Parathyroid adenoma (tissue), 2 donors: ENCODE measurements around the gene DPM1.

Source experiments
- H2AFZ ChIP-seq: fragments of 300-600 bp; sonication (generic); one replicate; pipeline ENCODE4 v1.7.0; 2017; ENCODE audit warnings: antibody characterized with exemption, mild to moderate bottlenecking
- H3K27ac ChIP-seq: fragments of 300-600 bp; sonication (generic); one replicate; pipeline ENCODE4 v1.7.0; 2017
- H3K27me3 ChIP-seq: fragments of 300-600 bp; sonication (generic); one replicate; pipeline ENCODE4 v1.7.0; 2017; ENCODE audit warnings: low read length; ENCODE audit not compliant: control insufficient read depth, insufficient read depth
- H3K36me3 ChIP-seq: fragments of 300-600 bp; sonication (generic); one replicate; pipeline ENCODE4 v1.7.0; 2017; ENCODE audit warnings: low read length; ENCODE audit not compliant: control insufficient read depth, insufficient read depth
- H3K4me1 ChIP-seq: fragments of 300-600 bp; sonication (generic); one replicate; pipeline ENCODE4 v1.7.0; 2017; ENCODE audit warnings: control low read depth
- H3K4me2 ChIP-seq: fragments of 300-600 bp; sonication (generic); one replicate; pipeline ENCODE4 v1.7.0; 2017; ENCODE audit warnings: low read length
- H3K4me3 ChIP-seq: fragments of 300-600 bp; sonication (generic); one replicate; pipeline ENCODE4 v1.7.0; 2017; ENCODE audit warnings: low read depth, low read length
- H3K79me2 ChIP-seq: fragments of 300-600 bp; sonication (generic); one replicate; pipeline ENCODE4 v1.7.0; 2017; ENCODE audit warnings: control low read depth
- H3K9ac ChIP-seq: fragments of 300-600 bp; sonication (generic); one replicate; pipeline ENCODE4 v1.7.0; 2017; ENCODE audit warnings: mild to moderate bottlenecking
- H3K9me3 ChIP-seq: fragments of 300-600 bp; sonication (generic); one replicate; pipeline ENCODE4 v1.7.0; 2017; ENCODE audit warnings: low read length; ENCODE audit not compliant: control insufficient read depth
- CTCF ChIP-seq: fragments of 300-600 bp; sonication (generic); IDR thresholded peaks from one replicate; pipeline ENCODE4 v1.7.0; 2017; ENCODE audit warnings: antibody characterized with exemption, mild to moderate bottlenecking
- donor health status: primary hyperparathyroidism.

DPM1 gene

GRCh38 chr20:50921803-50922501 is 36.4 kb downstream of the DPM1 start:
- H3K27ac ChIP-seq, result no peak overlapping the region
- no peak overlapping the region for H3K9ac ChIP-seq
- H3K4me2 ChIP-seq, result no peak overlapping the region
- H3K9me3 ChIP-seq, result no peaks in the 10 kb centered on the region
- no peak overlapping the region for H3K4me3 ChIP-seq
- peaks cover 40% of the 10 kb centered on the region for H3K79me2 ChIP-seq
- H2AFZ ChIP-seq, result no peak overlapping the region
- TF ChIP-seq CTCF, result no peak
- H3K4me1 ChIP-seq, result peaks cover 36% of the 10 kb centered on the region
- no peaks in the 10 kb centered on the region for H3K27me3 ChIP-seq
- no peaks in the 10 kb centered on the region for H3K36me3 ChIP-seq

DNA sequence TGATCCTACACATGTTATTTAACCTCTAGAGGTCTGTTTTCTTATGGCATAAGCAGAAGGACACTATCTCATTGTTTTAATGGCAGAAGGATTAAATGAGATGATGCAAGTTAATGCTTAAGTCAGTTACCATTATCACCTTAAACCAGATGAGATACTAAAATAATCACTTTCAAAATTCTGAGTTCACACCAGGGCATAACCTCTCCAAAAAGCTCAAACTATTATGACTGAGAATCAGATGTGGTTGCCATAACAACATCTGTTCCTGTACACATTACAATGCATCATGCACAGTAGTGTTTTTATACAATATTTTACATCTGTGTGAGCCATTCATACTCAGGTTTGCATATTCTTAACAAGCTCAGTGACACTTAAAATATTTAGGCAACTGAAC is 37.3 kb downstream of the DPM1 start:
- H3K27me3 ChIP-seq, result no peaks in the 10 kb centered on the region
- H3K79me2 ChIP-seq, result peaks cover 39% of the 10 kb centered on the region
- H3K4me2 ChIP-seq, result peak overlapping the region; percentile 10
- no peak for TF ChIP-seq CTCF
- no peaks in the 10 kb centered on the region for H3K36me3 ChIP-seq
- H3K9me3 ChIP-seq, result no peaks in the 10 kb centered on the region
- no peak overlapping the region for H2AFZ ChIP-seq
- no peak overlapping the region for H3K4me3 ChIP-seq
- H3K27ac ChIP-seq, result no peak overlapping the region
- peaks cover 34% of the 10 kb centered on the region for H3K4me1 ChIP-seq
- no peak overlapping the region for H3K9ac ChIP-seq

DNA sequence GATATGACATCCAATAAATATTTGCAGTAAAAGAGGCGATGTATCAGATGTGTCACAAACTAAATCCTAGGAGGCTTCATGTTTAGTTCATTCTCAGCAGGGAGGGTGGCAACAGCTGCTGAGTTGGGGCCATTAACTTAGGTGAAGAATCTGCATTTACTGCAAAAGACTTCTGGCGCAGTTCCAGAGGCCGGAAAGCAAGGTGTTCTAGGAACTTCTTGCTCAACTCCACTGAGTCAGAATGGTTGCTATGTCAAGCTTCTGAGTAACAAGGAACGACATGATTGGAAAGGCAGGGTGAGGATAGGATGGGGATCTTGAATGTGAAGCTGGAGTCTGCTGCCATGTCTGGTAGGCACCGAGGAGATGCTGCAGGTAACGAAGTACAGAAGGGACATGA is 38.8 kb downstream of the DPM1 start:
- no peaks in the 10 kb centered on the region for H3K9me3 ChIP-seq
- no peak overlapping the region for H3K4me2 ChIP-seq
- no peak overlapping the region for H3K27ac ChIP-seq
- no peak overlapping the region for H3K4me3 ChIP-seq
- H3K36me3 ChIP-seq, result no peaks in the 10 kb centered on the region
- H3K9ac ChIP-seq, result no peak overlapping the region
- H3K4me1 ChIP-seq, result peaks cover 31% of the 10 kb centered on the region
- peaks cover 36% of the 10 kb centered on the region for H3K79me2 ChIP-seq
- no peak overlapping the region for H2AFZ ChIP-seq
- TF ChIP-seq CTCF, result no peak
- H3K27me3 ChIP-seq, result no peaks in the 10 kb centered on the region

DNA sequence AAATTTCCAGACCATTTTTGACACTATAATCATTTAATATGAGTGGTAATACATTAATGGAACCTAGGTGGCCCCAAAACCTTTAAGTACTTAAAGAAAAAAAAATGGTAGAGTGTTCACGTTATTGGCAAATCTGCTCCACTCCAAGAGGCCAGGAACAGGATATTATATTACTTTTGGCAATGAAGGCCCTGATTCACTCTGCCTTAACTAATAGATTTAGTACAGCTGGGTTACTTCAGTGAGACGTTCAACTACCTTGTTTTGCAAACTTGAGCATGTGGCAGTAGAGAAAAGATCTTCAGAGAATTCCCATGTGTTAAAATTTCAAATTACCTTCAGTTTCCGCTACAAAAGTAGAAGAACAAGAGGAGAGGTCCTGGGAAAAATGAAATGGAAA is 39.9 kb downstream of the DPM1 start:
- peaks cover 41% of the 10 kb centered on the region for H3K79me2 ChIP-seq
- no peaks in the 10 kb centered on the region for H3K9me3 ChIP-seq
- no peak overlapping the region for H3K4me2 ChIP-seq
- H3K9ac ChIP-seq, result no peak overlapping the region
- H3K4me3 ChIP-seq, result no peak overlapping the region
- no peaks in the 10 kb centered on the region for H3K27me3 ChIP-seq
- H3K36me3 ChIP-seq, result no peaks in the 10 kb centered on the region
- H3K4me1 ChIP-seq, result peaks cover 34% of the 10 kb centered on the region
- TF ChIP-seq CTCF, result no peak
- no peak overlapping the region for H3K27ac ChIP-seq
- H2AFZ ChIP-seq, result no peak overlapping the region

DNA sequence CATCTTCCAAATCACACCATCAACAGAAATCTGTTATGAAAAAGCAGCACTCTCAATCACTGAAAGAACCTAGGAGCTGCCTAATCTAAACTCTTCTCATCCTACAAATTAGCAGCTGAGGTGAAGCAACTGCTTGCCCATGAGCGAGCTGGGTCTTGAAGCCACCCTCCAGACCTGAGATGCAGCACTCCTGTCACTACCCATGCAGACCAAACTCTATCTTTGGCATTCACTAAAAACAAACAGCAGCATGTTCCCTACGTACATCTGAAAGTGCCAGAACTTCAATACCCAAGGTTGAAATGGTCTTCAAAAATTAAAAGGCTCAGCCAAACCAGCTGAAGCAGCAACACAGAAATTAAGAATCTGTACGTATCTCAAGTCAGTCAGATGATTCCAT is 41.4 kb downstream of the DPM1 start:
- Histone ChIP-seq H3K4me3 (no peak overlapping the region), H3K4me2 (no peak overlapping the region), H3K79me2 (peaks cover 37% of the 10 kb centered on the region), H3K27me3 (no peaks in the 10 kb centered on the region), H3K27ac (peak overlapping the region; percentile 22), H3K36me3 (no peaks in the 10 kb centered on the region), H3K9me3 (no peaks in the 10 kb centered on the region), H2AFZ (no peak overlapping the region), H3K4me1 (peaks cover 31% of the 10 kb centered on the region), H3K9ac (no peak overlapping the region)
- TF ChIP-seq CTCF, result no peak
